Hair follicle dermal papilla cell (primary cell): ENCODE data around the gene KLK1. TPM values are rescaled to one million over a fixed set of nuclear protein-coding genes. Genes with fewer than 3 reads are reported as not detected.

Experiments used
- small RNA-seq: library from RNA; depleted of rRNA; stranded (forward); fragments of <200 nt; gene quantifications from one replicate; pipeline ENCODE3, GENCODE V24; 2012
- total RNA-seq: library from RNA; depleted of rRNA; stranded (reverse); fragments of >200 nt; gene quantifications from 2 replicates; pipeline ENCODE4 v1.2.3, GENCODE V29; 2012

Gene KLK1
- total RNA-seq = not detected in 2 replicates

GRCh38 chr19:50823389-50824042, at the start of gene KLK1:
Gene KLK1 (minus strand): TSS chr19:50823787. CDS start chr19:50823748, 39 bp downstream.

GRCh38 chr19:50873056-50873455, 49.5 kb upstream of the KLK1 start, which contains the start of gene KLK2:
Gene KLK2 (plus strand): TSS chr19:50873439. CDS start chr19:50873474, 35 bp downstream.

GRCh38 chr19:50854636-50855410, 31.2 kb upstream of the KLK1 start, which contains the start of gene KLK3:
Gene KLK3 (plus strand): TSS chr19:50854915. CDS start chr19:50854956, 41 bp downstream.

GRCh38 chr19:50833117-50833801, 9.7 kb upstream of the KLK1 start, which contains the start of gene KLK15:
Gene KLK15 (minus strand): TSS chr19:50833574. CDS start chr19:50831492, 2,082 bp downstream.

GRCh38 chr19:50790396-50790795, 33.2 kb downstream of the KLK1 start, which contains the start of gene ACP4:
Gene ACP4 (plus strand): TSS chr19:50790415. CDS start chr19:50790415, 0 bp downstream.

GRCh38 chr19:50770164-50770563, 53.4 kb downstream of the KLK1 start, which contains the start of gene GPR32:
Gene GPR32 (plus strand): TSS chr19:50770464. CDS start chr19:50770601, 137 bp downstream.

Small RNAs within 50 kb of the gene (small RNA-seq; reads per million reads assigned to genes)
- gene SNORD88A (137 reads per million, percentile 98 among the genes with 10 or more reads in this experiment), gene SNORD88B (not detected), gene SNORD88C (not detected)

Other genes starting within 250 kb of the KLK1 start
- gene SYT3, start 183.9 kb downstream of the KLK1 start, total RNA-seq = 0.16 TPM in 1 of 2 replicates, not detected in the other
- gene C19orf81, start 174.3 kb downstream of the KLK1 start, total RNA-seq = 0.49 TPM in 1 of 2 replicates, not detected in the other
- gene SHANK1, start 104.0 kb downstream of the KLK1 start, total RNA-seq = 10.4 and 14.0 TPM in 2 replicates
- 56.5 and 68.2 TPM in 2 replicates for gene CLEC11A, start 100.4 kb downstream of the KLK1 start, total RNA-seq
- not detected in 2 replicates for gene GPR32, start 53.3 kb downstream of the KLK1 start, total RNA-seq
- not detected in 2 replicates for gene ACP4, start 33.4 kb downstream of the KLK1 start, total RNA-seq
- gene KLK15, start 9.8 kb upstream of the KLK1 start, total RNA-seq = not detected in 2 replicates
- gene KLK3, start 31.1 kb upstream of the KLK1 start, total RNA-seq = not detected in 2 replicates
- not detected in 2 replicates for gene KLK2, start 49.7 kb upstream of the KLK1 start, total RNA-seq
- gene KLK4, start 87.6 kb upstream of the KLK1 start, total RNA-seq = not detected in 2 replicates
- gene KLK5, start 129.3 kb upstream of the KLK1 start, total RNA-seq = 0.65 and 3.3 TPM in 2 replicates
- 0.61 TPM in 1 of 2 replicates, not detected in the other for gene KLK6, start 145.8 kb upstream of the KLK1 start, total RNA-seq
- 0.32 and 0.49 TPM in 2 replicates for gene KLK7, start 160.1 kb upstream of the KLK1 start, total RNA-seq
- gene KLK8, start 177.8 kb upstream of the KLK1 start, total RNA-seq = 0.16 and 0.49 TPM in 2 replicates
- 0.12 TPM in 1 of 2 replicates, not detected in the other for gene KLK10, start 195.9 kb upstream of the KLK1 start, total RNA-seq
- gene KLK11, start 202.8 kb upstream of the KLK1 start, total RNA-seq = not detected in 2 replicates
- not detected in 2 replicates for gene KLK12, start 211.2 kb upstream of the KLK1 start, total RNA-seq
- not detected in 2 replicates for gene KLK13, start 241.3 kb upstream of the KLK1 start, total RNA-seq